OCI-LY1 (cell line): ENCODE measurements around the gene CLCNKB.

ENCODE experiments used
- CTCF ChIP-seq: fragments of 200-600 bp; sonication (generic), shearing (Covaris generic); IDR thresholded peaks from 2 replicates; pipeline ENCODE4 v1.5.1; 2017; ENCODE audit warnings: mild to moderate bottlenecking, antibody characterized with exemption, low read length, moderate library complexity, mixed read lengths
- EZH2 ChIP-seq: fragments of 200-600 bp; sonication (generic), shearing (Covaris generic); IDR thresholded peaks from 2 replicates; pipeline ENCODE4 v1.8.0; 2017; ENCODE audit warnings: borderline replicate concordance, mixed run types, mild to moderate bottlenecking, antibody characterized with exemption, low read length, moderate library complexity, mixed read lengths

- no peak for TF ChIP-seq CTCF
- no peak for TF ChIP-seq EZH2
Observed at GRCh38 chr1:16093611-16094010, 50.0 kb downstream of the CLCNKB start.
